A549 (cell line): ENCODE results near the gene TEX2. TPM values are rescaled to one million over a fixed set of nuclear protein-coding genes. Genes with fewer than 3 reads are reported as not detected.

Experiments
- ATAC-seq, 2 experiments: fragments of 200-7000 bp in 1 of 2; fragments of >200 bp in 1 of 2; cut with Nextera tagmentation in 1 of 2; cut with Tn5 transposase in 1 of 2; 3 replicates each; pipeline versions ENCODE4 v1.8.0 to v1.9.1; 2018 to 2020; ENCODE audit warnings: mild to moderate bottlenecking in 1 of 2, moderate library complexity in 1 of 2
- CTCF ChIA-PET: fragments of 300-600 bp; sonication (Branson Sonifier 250); formaldehyde crosslinking; extraction: SDS; loops from one replicate; lab custom pipeline; 2021; ENCODE audit warnings: antibody characterized with exemption, inconsistent platforms; lab: Yijun Ruan, JAX
- POLR2A ChIA-PET: fragments of 350-600 bp; formaldehyde crosslinking; extraction: SDS; loops from one replicate; lab custom pipeline; 2021; ENCODE audit warnings: antibody characterized with exemption, inconsistent platforms; lab: Yijun Ruan, JAX
- DNase-seq, 2 experiments: peaks; one replicate each; pipeline versions ENCODE4 v3.0.0 to v3.0.0-alpha.2; 2011 to 2016; ENCODE audit warnings: low read depth in 1 of 2, low spot score in 1 of 2
- FAIRE-seq: peaks from 2 replicates; lab custom pipeline; 2011; peaks lifted over from hg19 to GRCh38; lab: Jason Lieb, UNC
- H3K27ac ChIP-seq, 2 experiments: fragments of >200 bp; sonication (Bioruptor Twin); formaldehyde crosslinking; 3 replicates each; pipeline ENCODE4 v1.5.1; 2016 to 2017
- H3K4me1 ChIP-seq: fragments of >200 bp; sonication (Bioruptor Twin); formaldehyde crosslinking; 3 replicates; pipeline ENCODE4 v1.6.1; 2016
- H3K4me2 ChIP-seq: fragments of >200 bp; sonication (Bioruptor Twin); formaldehyde crosslinking; 3 replicates; pipeline ENCODE4 v1.6.1; 2016
- H3K4me3 ChIP-seq: fragments of >200 bp; sonication (Bioruptor Twin); formaldehyde crosslinking; 3 replicates; pipeline ENCODE4 v1.5.1; 2016
- H3K9me3 ChIP-seq: fragments of >200 bp; sonication (Bioruptor Twin); formaldehyde crosslinking; 3 replicates; pipeline ENCODE4 v1.6.1; 2016
- CBX2 ChIP-seq: fragments of 200-600 bp; sonication (generic); IDR thresholded peaks from 2 replicates; pipeline ENCODE4 v1.6.1; 2016; ENCODE audit warnings: low read depth, mild to moderate bottlenecking, borderline replicate concordance
- CHD2 ChIP-seq: fragments of 150-350 bp; IDR thresholded peaks from 2 replicates; pipeline ENCODE4 v1.6.1; 2014; ENCODE audit warnings: low read length; ENCODE audit not compliant: partially characterized antibody
- CHD4 ChIP-seq: fragments of 200-600 bp; sonication (generic); IDR thresholded peaks from 2 replicates; pipeline ENCODE4 v1.6.1; 2016; ENCODE audit warnings: antibody characterized with exemption, mild to moderate bottlenecking, borderline replicate concordance
- EHMT2 ChIP-seq: fragments of 200-600 bp; sonication (generic); IDR thresholded peaks from 2 replicates; pipeline ENCODE4 v1.6.1; 2016; ENCODE audit warnings: antibody characterized with exemption, low read depth, mild to moderate bottlenecking, moderate library complexity
- FOXS1 ChIP-seq: fragments of 250-450 bp; sonication (Bioruptor Pico); IDR thresholded peaks from 2 replicates; pipeline ENCODE4 v1.5.0; 2020; ENCODE audit warnings: mild to moderate bottlenecking, moderate library complexity
- HOXB13 ChIP-seq: fragments of 250-450 bp; sonication (Bioruptor Pico); IDR thresholded peaks from 2 replicates; pipeline ENCODE4 v1.5.0; 2020; ENCODE audit warnings: low read depth, mild to moderate bottlenecking, moderate library complexity
- KDM1A ChIP-seq: fragments of 200-600 bp; sonication (generic); IDR thresholded peaks from 2 replicates; pipeline ENCODE4 v1.6.1; 2016; ENCODE audit warnings: low read depth, mild to moderate bottlenecking
- MAZ ChIP-seq: fragments of 150-350 bp; IDR thresholded peaks from 2 replicates; pipeline ENCODE4 v1.6.1; 2014; ENCODE audit warnings: antibody characterized with exemption, low read depth, low read length, borderline replicate concordance
- NFE2L2 ChIP-seq: fragments of 150-350 bp; conservative IDR thresholded peaks from 2 replicates; pipeline ENCODE4 v1.6.1; 2014; ENCODE audit warnings: low read length
- POLR2A ChIP-seq: IDR thresholded peaks from 2 replicates; pipeline ENCODE4 v1.6.1; 2012; ENCODE audit warnings: mild to moderate bottlenecking, low read length
- RAD21 ChIP-seq, 2 experiments: fragments of >200 bp in 1 of 2; sonication (Bioruptor Twin) in 1 of 2; formaldehyde crosslinking in 1 of 2; IDR thresholded peaks in 1 of 2; conservative IDR thresholded peaks in 1 of 2; 2 replicates in 1 of 2; 3 replicates in 1 of 2; pipeline ENCODE4 v1.6.1; 2012 to 2018; ENCODE audit warnings: inconsistent platforms in 1 of 2
- RARB ChIP-seq: fragments of 250-450 bp; sonication (Bioruptor Pico); IDR thresholded peaks from 2 replicates; pipeline ENCODE4 v1.8.0; 2021; ENCODE audit warnings: mild to moderate bottlenecking, moderate library complexity
- SMC3 ChIP-seq: fragments of >200 bp; sonication (Bioruptor Twin); formaldehyde crosslinking; IDR thresholded peaks from 3 replicates; pipeline ENCODE4 v1.6.1; 2018; ENCODE audit warnings: inconsistent platforms
- SREBF2 ChIP-seq: fragments of 450-650 bp; IDR thresholded peaks from 2 replicates; pipeline ENCODE4 v1.6.1; 2014; ENCODE audit warnings: mild to moderate bottlenecking, moderate library complexity
- TFCP2L1 ChIP-seq: fragments of 250-450 bp; sonication (Bioruptor Pico); IDR thresholded peaks from 2 replicates; pipeline ENCODE4 v1.5.0; 2021; ENCODE audit warnings: mild to moderate bottlenecking
- ZC3H11A ChIP-seq: fragments of 450-650 bp; IDR thresholded peaks from 2 replicates; pipeline ENCODE4 v1.6.1; 2014; ENCODE audit warnings: antibody characterized with exemption, mild to moderate bottlenecking
- ZSCAN20 ChIP-seq: fragments of 250-450 bp; sonication (Bioruptor Pico); IDR thresholded peaks from 2 replicates; pipeline ENCODE4 v1.8.0; 2022; ENCODE audit warnings: mild to moderate bottlenecking, moderate library complexity
- WGBS: methylation state at CpG from one replicate; pipeline ENCODE4 v1.1.6; 2017; ENCODE audit errors: missing lambda C conversion rate; 5-methylcytosine and 5-hydroxymethylcytosine counted together
- polyA plus RNA-seq, 4 experiments: library from polyadenylated mRNA; depleted of rRNA in 3 of 4; stranded (reverse); fragments of >200 nt; fragmentation: RNase III in 1 of 4; extraction: RNeasy Plus Mini Kit Qiagen cat#74134 plus additional on column Dnase treatment in 1 of 4; gene quantifications; 2 replicates in 3 of 4; 3 replicates in 1 of 4; pipeline ENCODE4 v1.2.3, GENCODE V29; 2011 to 2017
- TF ChIP-seq, protein P1 (sequence below): IDR thresholded peaks from 2 replicates; pipeline ENCODE4 v1.6.1; 2012
- TF ChIP-seq, protein P2 (sequence below): fragments of 200-600 bp; sonication (generic); IDR thresholded peaks from 2 replicates; pipeline ENCODE4 v1.6.1; 2016; ENCODE audit warnings: antibody characterized with exemption, mild to moderate bottlenecking, moderate library complexity
- TF ChIP-seq, protein P3 (sequence below): IDR thresholded peaks from 2 replicates; pipeline ENCODE4 v1.6.1; 2012

The TEX2 gene
- polyA plus RNA-seq, 2 of the 4 experiments (the other 2 are of a cell fraction) = 9.3 to 16.2 TPM

DNA sequence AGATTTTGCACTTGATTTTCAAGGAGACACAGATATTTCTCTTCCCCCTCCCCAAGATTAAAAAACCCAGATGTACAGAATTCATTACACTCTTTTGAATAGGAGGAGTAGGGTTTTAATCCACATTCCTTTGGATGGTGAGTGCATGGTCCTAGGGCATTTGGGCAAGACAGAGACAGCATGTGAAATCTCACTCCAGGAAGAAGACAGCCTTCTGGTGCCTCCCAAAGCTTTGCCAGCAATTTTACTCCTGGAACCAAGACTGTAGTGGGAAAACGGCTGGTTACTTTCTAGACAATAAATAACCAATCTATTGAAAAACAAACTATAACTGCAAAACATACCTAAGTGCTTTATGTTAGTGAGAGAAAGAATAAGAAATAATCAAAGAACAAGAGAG, 15.2 kb downstream of the TEX2 start:
- POLR2A ChIA-PET = no interaction called here
- Histone ChIP-seq H3K4me1 (peaks cover 8% of the 10 kb centered on the region; the same call in 2 of the 3 replicates), H3K9me3 (no peaks in the 10 kb centered on the region), H3K4me3 (no peak overlapping the region), H3K27ac (no peak overlapping the region), H3K4me2 (no peak overlapping the region)
- FAIRE-seq (no peak), DNase-seq (no peak)
- 88% methylated on average over 1 of the region's 1 CpG for WGBS
- CTCF ChIA-PET = interaction anchor here (1.2 to 2.7 kb wide), 3 partner anchors 8 to 30 kb away, joined by 3 to 13 read pairs (median 5); no protein-coding TSS in a partner anchor
- no peak for TF ChIP-seq HOXB13 (CRISPR knock-in tag)
- no peak for TF ChIP-seq CHD2
- TF ChIP-seq ZC3H11A = no peak
- no peak for TF ChIP-seq SMC3
- TF ChIP-seq FOXS1 (CRISPR knock-in tag) = no peak
- TF ChIP-seq KDM1A = no peak
- TF ChIP-seq ZSCAN20 (CRISPR knock-in tag) = no peak
- TF ChIP-seq SREBF2 = no peak
- TF ChIP-seq CHD4 = no peak
- no peak for TF ChIP-seq MAZ
- TF ChIP-seq TFCP2L1 = no peak
- TF ChIP-seq POLR2A = no peak
- no peak for TF ChIP-seq CBX2
- no peak for TF ChIP-seq EHMT2
- TF ChIP-seq, protein P1, sequence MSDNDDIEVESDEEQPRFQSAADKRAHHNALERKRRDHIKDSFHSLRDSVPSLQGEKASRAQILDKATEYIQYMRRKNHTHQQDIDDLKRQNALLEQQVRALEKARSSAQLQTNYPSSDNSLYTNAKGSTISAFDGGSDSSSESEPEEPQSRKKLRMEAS = no peak
- TF ChIP-seq RAD21 (conservative IDR thresholded peaks at IDR 0.05 in 1 of 2, IDR thresholded peaks at IDR 0.05 in 1 of 2) = no peak
- TF ChIP-seq, protein P2, sequence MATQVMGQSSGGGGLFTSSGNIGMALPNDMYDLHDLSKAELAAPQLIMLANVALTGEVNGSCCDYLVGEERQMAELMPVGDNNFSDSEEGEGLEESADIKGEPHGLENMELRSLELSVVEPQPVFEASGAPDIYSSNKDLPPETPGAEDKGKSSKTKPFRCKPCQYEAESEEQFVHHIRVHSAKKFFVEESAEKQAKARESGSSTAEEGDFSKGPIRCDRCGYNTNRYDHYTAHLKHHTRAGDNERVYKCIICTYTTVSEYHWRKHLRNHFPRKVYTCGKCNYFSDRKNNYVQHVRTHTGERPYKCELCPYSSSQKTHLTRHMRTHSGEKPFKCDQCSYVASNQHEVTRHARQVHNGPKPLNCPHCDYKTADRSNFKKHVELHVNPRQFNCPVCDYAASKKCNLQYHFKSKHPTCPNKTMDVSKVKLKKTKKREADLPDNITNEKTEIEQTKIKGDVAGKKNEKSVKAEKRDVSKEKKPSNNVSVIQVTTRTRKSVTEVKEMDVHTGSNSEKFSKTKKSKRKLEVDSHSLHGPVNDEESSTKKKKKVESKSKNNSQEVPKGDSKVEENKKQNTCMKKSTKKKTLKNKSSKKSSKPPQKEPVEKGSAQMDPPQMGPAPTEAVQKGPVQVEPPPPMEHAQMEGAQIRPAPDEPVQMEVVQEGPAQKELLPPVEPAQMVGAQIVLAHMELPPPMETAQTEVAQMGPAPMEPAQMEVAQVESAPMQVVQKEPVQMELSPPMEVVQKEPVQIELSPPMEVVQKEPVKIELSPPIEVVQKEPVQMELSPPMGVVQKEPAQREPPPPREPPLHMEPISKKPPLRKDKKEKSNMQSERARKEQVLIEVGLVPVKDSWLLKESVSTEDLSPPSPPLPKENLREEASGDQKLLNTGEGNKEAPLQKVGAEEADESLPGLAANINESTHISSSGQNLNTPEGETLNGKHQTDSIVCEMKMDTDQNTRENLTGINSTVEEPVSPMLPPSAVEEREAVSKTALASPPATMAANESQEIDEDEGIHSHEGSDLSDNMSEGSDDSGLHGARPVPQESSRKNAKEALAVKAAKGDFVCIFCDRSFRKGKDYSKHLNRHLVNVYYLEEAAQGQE = no peak
- no peak for TF ChIP-seq NFE2L2
- TF ChIP-seq, protein P3, sequence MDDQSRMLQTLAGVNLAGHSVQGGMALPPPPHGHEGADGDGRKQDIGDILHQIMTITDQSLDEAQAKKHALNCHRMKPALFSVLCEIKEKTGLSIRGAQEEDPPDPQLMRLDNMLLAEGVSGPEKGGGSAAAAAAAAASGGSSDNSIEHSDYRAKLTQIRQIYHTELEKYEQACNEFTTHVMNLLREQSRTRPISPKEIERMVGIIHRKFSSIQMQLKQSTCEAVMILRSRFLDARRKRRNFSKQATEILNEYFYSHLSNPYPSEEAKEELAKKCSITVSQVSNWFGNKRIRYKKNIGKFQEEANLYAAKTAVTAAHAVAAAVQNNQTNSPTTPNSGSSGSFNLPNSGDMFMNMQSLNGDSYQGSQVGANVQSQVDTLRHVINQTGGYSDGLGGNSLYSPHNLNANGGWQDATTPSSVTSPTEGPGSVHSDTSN = no peak
- TF ChIP-seq RARB (CRISPR knock-in tag) = no peak
- TF ChIP-seq, all 56 proteins: peak for 0
- no peak for ATAC-seq

DNA sequence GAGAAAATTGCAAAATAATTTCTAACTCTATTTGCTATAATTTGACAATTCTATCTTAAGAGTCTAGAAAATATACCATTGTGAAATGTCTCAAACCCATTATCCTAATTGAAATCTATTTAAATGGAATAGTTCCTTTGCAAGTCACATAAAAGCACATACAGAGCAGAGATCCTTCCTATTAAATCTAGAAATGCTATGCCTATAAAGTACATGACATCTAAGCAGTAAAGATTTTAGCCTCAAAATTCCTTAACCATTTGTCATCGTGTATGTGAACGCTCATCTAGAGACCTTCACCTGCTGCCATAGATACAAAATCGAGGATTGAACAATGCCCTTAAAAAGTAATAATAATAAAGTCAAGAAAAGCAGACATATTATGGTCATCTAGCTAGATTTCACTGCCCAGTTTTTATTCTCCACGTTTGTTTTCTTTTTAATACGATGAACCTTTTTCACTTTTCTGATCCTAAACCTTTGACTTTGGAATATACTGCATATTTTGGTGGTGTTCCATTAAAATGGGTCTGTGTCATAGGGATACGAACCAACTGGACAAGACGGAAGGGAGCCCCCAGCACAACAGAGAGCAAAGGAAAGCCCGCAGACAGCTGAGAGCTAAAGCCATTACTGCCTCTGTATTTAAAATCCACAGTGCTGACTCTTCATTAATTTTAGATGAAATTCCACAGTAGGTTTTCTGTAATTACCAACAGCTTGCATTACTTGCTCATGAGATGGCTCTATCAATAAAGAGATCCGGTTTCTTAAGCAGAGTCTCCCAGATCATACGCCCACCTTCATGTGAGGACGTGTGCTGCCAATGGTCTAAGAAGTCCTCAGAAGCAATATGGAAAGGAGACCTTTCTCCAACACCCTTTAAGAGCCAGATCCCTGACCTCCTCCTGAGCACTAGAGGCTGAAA, 17.6 kb downstream of the TEX2 start:
- TF ChIP-seq HOXB13 (CRISPR knock-in tag) = no peak
- CTCF ChIA-PET = interaction anchor here (0.7 to 2.7 kb wide), 6 partner anchors 9 to 217 kb away, joined by 3 to 13 read pairs (median 3); no protein-coding TSS in a partner anchor
- POLR2A ChIA-PET = interaction anchor here (1.2 kb wide), 1 partner anchor 99 kb away, joined by 3 read pairs; no protein-coding TSS in a partner anchor
- 81% methylated on average over 11 of the region's 11 CpGs for WGBS
- ATAC-seq (no peak), DNase-seq (no peak), FAIRE-seq (no peak)
- Histone ChIP-seq H3K4me3 (no peak overlapping the region), H3K27ac (no peak overlapping the region), H3K4me1 (peaks cover 12% of the 10 kb centered on the region), H3K4me2 (no peak overlapping the region), H3K9me3 (no peaks in the 10 kb centered on the region)
